ENCODE measurements around the gene KIAA1958.

KIAA1958 gene

GRCh38 chr9:112572416-112572815 is 85.8 kb downstream of the KIAA1958 start:
- Histone ChIP-seq H3K27me3 (no peaks in the 10 kb centered on the region), H3K27ac (no peak overlapping the region), H3K4me1 (peaks cover 0 to 9% (median 0%) of the 10 kb centered on the region in 4 donors), H3K36me3 (peaks cover 4 to 14% (median 5%) of the 10 kb centered on the region in 3 donors), H3K4me3 (no peak overlapping the region), H3K9me3 (no peaks in the 10 kb centered on the region)
- no peak for DNase-seq
- TF ChIP-seq CTCF (IDR thresholded peaks at IDR 0.05) = no peak
- intact Hi-C loops (cut with DNase I; ENCODE audit: low total_unique reads) = no loop called here

GRCh38 chr9:112574008-112574407 is 87.4 kb downstream of the KIAA1958 start:
- H3K27ac ChIP-seq = no peak overlapping the region
- H3K4me1 ChIP-seq = peaks cover 0 to 9% (median 0%) of the 10 kb centered on the region in 4 donors
- no peaks in the 10 kb centered on the region for H3K27me3 ChIP-seq
- no peak overlapping the region for H3K4me3 ChIP-seq
- no peak for DNase-seq
- H3K36me3 ChIP-seq = peaks cover 4 to 14% (median 5%) of the 10 kb centered on the region in 3 donors
- no peaks in the 10 kb centered on the region for H3K9me3 ChIP-seq
- TF ChIP-seq CTCF (IDR thresholded peaks at IDR 0.05) = no peak
- intact Hi-C loops (cut with DNase I; ENCODE audit: low total_unique reads) = no loop called here

- no peak overlapping the region for H3K4me3 ChIP-seq
- H3K36me3 ChIP-seq = peaks cover 4 to 14% (median 5%) of the 10 kb centered on the region in 3 donors
- H3K9me3 ChIP-seq = no peaks in the 10 kb centered on the region
- intact Hi-C loops (cut with DNase I; ENCODE audit: low total_unique reads) = no loop called here
- no peak overlapping the region for H3K27ac ChIP-seq
- no peak for DNase-seq
- no peaks in the 10 kb centered on the region for H3K27me3 ChIP-seq
- peaks cover 0 to 4% (median 0%) of the 10 kb centered on the region in 4 donors for H3K4me1 ChIP-seq
- TF ChIP-seq CTCF (IDR thresholded peaks at IDR 0.05) = no peak
Observed at GRCh38 chr9:112575107-112575506, 88.5 kb downstream of the KIAA1958 start.

- H3K27ac ChIP-seq = no peak overlapping the region
Observed at GRCh38 chr9:112581469-112582176, 95.0 kb downstream of the KIAA1958 start.

GRCh38 chr9:112582371-112583262 is 96.0 kb downstream of the KIAA1958 start:
- DNase-seq = no peak
- Histone ChIP-seq H3K27ac (no peak overlapping the region), H3K4me1 (no peaks in the 10 kb centered on the region), H3K27me3 (no peaks in the 10 kb centered on the region), H3K9me3 (no peaks in the 10 kb centered on the region), H3K36me3 (no peaks in the 10 kb centered on the region), H3K4me3 (no peak overlapping the region)
- intact Hi-C loops (cut with DNase I; ENCODE audit: low total_unique reads) = no loop called here
- no peak for TF ChIP-seq CTCF (IDR thresholded peaks at IDR 0.05)

More at GRCh38 chr9:112581469-112582176, 95.0 kb downstream of the KIAA1958 start:
- DNase-seq = no peak
- TF ChIP-seq CTCF (IDR thresholded peaks at IDR 0.05) = no peak
- intact Hi-C loops (cut with DNase I; ENCODE audit: low total_unique reads) = no loop called here
- no peaks in the 10 kb centered on the region for H3K9me3 ChIP-seq
- no peaks in the 10 kb centered on the region for H3K4me1 ChIP-seq
- no peaks in the 10 kb centered on the region for H3K36me3 ChIP-seq
- H3K4me3 ChIP-seq = no peak overlapping the region
- H3K27me3 ChIP-seq = no peaks in the 10 kb centered on the region

Data from tibial artery (tissue), 4 donors.